ENCODE data around the gene TRIML2.

The TRIML2 gene

GRCh38 chr4:188138227-188138626 lies 28.8 kb upstream of the TRIML2 start:
- Histone ChIP-seq H3K9me3 (ENCODE audit: control insufficient read depth in 2 of 2, low read length in 2 of 2) (no peaks in the 10 kb centered on the region), H3K4me1 (ENCODE audit: control insufficient read depth, insufficient read depth, low read length) (no peaks in the 10 kb centered on the region), H3K27ac (ENCODE audit: low read length) (no peak overlapping the region), H3K27me3 (ENCODE audit: control insufficient read depth in 1 of 2, insufficient read depth in 2 of 2, low read length in 2 of 2) (no peaks in the 10 kb centered on the region), H3K4me3 (ENCODE audit: low read length in 2 of 2) (no peak overlapping the region), H3K36me3 (ENCODE audit: control insufficient read depth in 2 of 2, insufficient read depth in 2 of 2, low read length in 2 of 2) (no peaks in the 10 kb centered on the region), H3K9ac (ENCODE audit: low read length in 2 of 2) (no peak overlapping the region)

- Histone ChIP-seq H3K4me3 (ENCODE audit: low read length in 2 of 2) (no peak overlapping the region), H3K4me1 (ENCODE audit: control insufficient read depth, insufficient read depth, low read length) (no peaks in the 10 kb centered on the region), H3K36me3 (ENCODE audit: control insufficient read depth in 2 of 2, insufficient read depth in 2 of 2, low read length in 2 of 2) (no peaks in the 10 kb centered on the region), H3K27ac (ENCODE audit: low read length) (no peak overlapping the region), H3K9ac (ENCODE audit: low read length in 2 of 2) (no peak overlapping the region), H3K27me3 (ENCODE audit: control insufficient read depth in 1 of 2, insufficient read depth in 2 of 2, low read length in 2 of 2) (no peaks in the 10 kb centered on the region), H3K9me3 (ENCODE audit: control insufficient read depth in 2 of 2, low read length in 2 of 2) (no peaks in the 10 kb centered on the region)
Measured at GRCh38 chr4:188132232-188132631, 22.8 kb upstream of the TRIML2 start.

- Histone ChIP-seq H3K4me1 (ENCODE audit: control insufficient read depth, insufficient read depth, low read length) (no peaks in the 10 kb centered on the region), H3K27me3 (ENCODE audit: control insufficient read depth in 1 of 2, insufficient read depth in 2 of 2, low read length in 2 of 2) (no peaks in the 10 kb centered on the region), H3K9me3 (ENCODE audit: control insufficient read depth in 2 of 2, low read length in 2 of 2) (no peaks in the 10 kb centered on the region), H3K27ac (ENCODE audit: low read length) (no peak overlapping the region), H3K36me3 (ENCODE audit: control insufficient read depth in 2 of 2, insufficient read depth in 2 of 2, low read length in 2 of 2) (no peaks in the 10 kb centered on the region), H3K9ac (ENCODE audit: low read length in 2 of 2) (no peak overlapping the region), H3K4me3 (ENCODE audit: low read length in 2 of 2) (no peak overlapping the region)
Measured at GRCh38 chr4:188130355-188130754, 21.0 kb upstream of the TRIML2 start.

- no peak overlapping the region for H3K27ac ChIP-seq (ENCODE audit: low read length)
- no peaks in the 10 kb centered on the region for H3K4me1 ChIP-seq (ENCODE audit: control insufficient read depth, insufficient read depth, low read length)
- H3K36me3 ChIP-seq (ENCODE audit: control insufficient read depth in 2 of 2, insufficient read depth in 2 of 2, low read length in 2 of 2), result no peaks in the 10 kb centered on the region
- no peaks in the 10 kb centered on the region for H3K27me3 ChIP-seq (ENCODE audit: control insufficient read depth in 1 of 2, insufficient read depth in 2 of 2, low read length in 2 of 2)
- H3K9ac ChIP-seq (ENCODE audit: low read length in 2 of 2), result no peak overlapping the region
- H3K4me3 ChIP-seq (ENCODE audit: low read length in 2 of 2), result no peak overlapping the region
- no peaks in the 10 kb centered on the region for H3K9me3 ChIP-seq (ENCODE audit: control insufficient read depth in 2 of 2, low read length in 2 of 2)
Measured at GRCh38 chr4:188127214-188127874, 17.9 kb upstream of the TRIML2 start.

GRCh38 chr4:188121530-188121929 lies 12.1 kb upstream of the TRIML2 start:
- Histone ChIP-seq H3K4me3 (ENCODE audit: low read length in 2 of 2) (no peak overlapping the region), H3K4me1 (ENCODE audit: control insufficient read depth, insufficient read depth, low read length) (no peaks in the 10 kb centered on the region), H3K27me3 (ENCODE audit: control insufficient read depth in 1 of 2, insufficient read depth in 2 of 2, low read length in 2 of 2) (no peaks in the 10 kb centered on the region), H3K9me3 (ENCODE audit: control insufficient read depth in 2 of 2, low read length in 2 of 2) (no peaks in the 10 kb centered on the region), H3K9ac (ENCODE audit: low read length in 2 of 2) (no peak overlapping the region), H3K36me3 (ENCODE audit: control insufficient read depth in 2 of 2, insufficient read depth in 2 of 2, low read length in 2 of 2) (no peaks in the 10 kb centered on the region), H3K27ac (ENCODE audit: low read length) (no peak overlapping the region)

- H3K27me3 ChIP-seq (ENCODE audit: control insufficient read depth in 1 of 2, insufficient read depth in 2 of 2, low read length in 2 of 2), result no peaks in the 10 kb centered on the region
- no peaks in the 10 kb centered on the region for H3K4me1 ChIP-seq (ENCODE audit: control insufficient read depth, insufficient read depth, low read length)
- no peak overlapping the region for H3K9ac ChIP-seq (ENCODE audit: low read length in 2 of 2)
- no peak overlapping the region for H3K4me3 ChIP-seq (ENCODE audit: low read length in 2 of 2)
- H3K27ac ChIP-seq (ENCODE audit: low read length), result no peak overlapping the region
- no peaks in the 10 kb centered on the region for H3K9me3 ChIP-seq (ENCODE audit: control insufficient read depth in 2 of 2, low read length in 2 of 2)
- H3K36me3 ChIP-seq (ENCODE audit: control insufficient read depth in 2 of 2, insufficient read depth in 2 of 2, low read length in 2 of 2), result no peaks in the 10 kb centered on the region
Measured at GRCh38 chr4:188117631-188118324, 8.4 kb upstream of the TRIML2 start.

- H3K9me3 ChIP-seq (ENCODE audit: control insufficient read depth in 2 of 2, low read length in 2 of 2), result no peaks in the 10 kb centered on the region
- H3K4me1 ChIP-seq (ENCODE audit: control insufficient read depth, insufficient read depth, low read length), result no peaks in the 10 kb centered on the region
- H3K4me3 ChIP-seq (ENCODE audit: low read length in 2 of 2), result no peak overlapping the region
- H3K27me3 ChIP-seq (ENCODE audit: control insufficient read depth in 1 of 2, insufficient read depth in 2 of 2, low read length in 2 of 2), result no peaks in the 10 kb centered on the region
- H3K27ac ChIP-seq (ENCODE audit: low read length), result no peak overlapping the region
- H3K9ac ChIP-seq (ENCODE audit: low read length in 2 of 2), result no peak overlapping the region
- no peaks in the 10 kb centered on the region for H3K36me3 ChIP-seq (ENCODE audit: control insufficient read depth in 2 of 2, insufficient read depth in 2 of 2, low read length in 2 of 2)
Measured at GRCh38 chr4:188113156-188113555, 3.8 kb upstream of the TRIML2 start.

- Histone ChIP-seq H3K27me3 (ENCODE audit: control insufficient read depth in 1 of 2, insufficient read depth in 2 of 2, low read length in 2 of 2) (no peaks in the 10 kb centered on the region), H3K4me1 (ENCODE audit: control insufficient read depth, insufficient read depth, low read length) (no peaks in the 10 kb centered on the region), H3K4me3 (ENCODE audit: low read length in 2 of 2) (no peak overlapping the region), H3K36me3 (ENCODE audit: control insufficient read depth in 2 of 2, insufficient read depth in 2 of 2, low read length in 2 of 2) (no peaks in the 10 kb centered on the region), H3K9me3 (ENCODE audit: control insufficient read depth in 2 of 2, low read length in 2 of 2) (no peaks in the 10 kb centered on the region), H3K9ac (ENCODE audit: low read length in 2 of 2) (no peak overlapping the region), H3K27ac (ENCODE audit: low read length) (no peak overlapping the region)
Measured at GRCh38 chr4:188111955-188112354, 2.6 kb upstream of the TRIML2 start.

GRCh38 chr4:188110741-188111471 lies 1.5 kb upstream of the TRIML2 start:
- no peak overlapping the region for H3K4me3 ChIP-seq (ENCODE audit: low read length in 2 of 2)
- no peaks in the 10 kb centered on the region for H3K36me3 ChIP-seq (ENCODE audit: control insufficient read depth in 2 of 2, insufficient read depth in 2 of 2, low read length in 2 of 2)
- H3K9me3 ChIP-seq (ENCODE audit: control insufficient read depth in 2 of 2, low read length in 2 of 2), result no peaks in the 10 kb centered on the region
- H3K9ac ChIP-seq (ENCODE audit: low read length in 2 of 2), result no peak overlapping the region
- no peaks in the 10 kb centered on the region for H3K27me3 ChIP-seq (ENCODE audit: control insufficient read depth in 1 of 2, insufficient read depth in 2 of 2, low read length in 2 of 2)
- H3K4me1 ChIP-seq (ENCODE audit: control insufficient read depth, insufficient read depth, low read length), result no peaks in the 10 kb centered on the region
- no peak overlapping the region for H3K27ac ChIP-seq (ENCODE audit: low read length)

GRCh38 chr4:188110036-188110435 lies 633 bp upstream of the TRIML2 start:
- Histone ChIP-seq H3K9ac (ENCODE audit: low read length in 2 of 2) (no peak overlapping the region), H3K27ac (ENCODE audit: low read length) (no peak overlapping the region), H3K36me3 (ENCODE audit: control insufficient read depth in 2 of 2, insufficient read depth in 2 of 2, low read length in 2 of 2) (no peaks in the 10 kb centered on the region), H3K9me3 (ENCODE audit: control insufficient read depth in 2 of 2, low read length in 2 of 2) (no peaks in the 10 kb centered on the region), H3K4me3 (ENCODE audit: low read length in 2 of 2) (no peak overlapping the region), H3K4me1 (ENCODE audit: control insufficient read depth, insufficient read depth, low read length) (no peaks in the 10 kb centered on the region), H3K27me3 (ENCODE audit: control insufficient read depth in 1 of 2, insufficient read depth in 2 of 2, low read length in 2 of 2) (no peaks in the 10 kb centered on the region)

All from stomach smooth muscle (tissue), 2 donors.